Pancreas (tissue), 10 donors: ENCODE measurements around the gene HSF5. TPM values are rescaled to one million over a fixed set of nuclear protein-coding genes. Genes with fewer than 3 reads are reported as not detected.
A peak's percentile ranks its signal among the peaks of the same experiment; 100 is the strongest.

ENCODE experiments used
- ATAC-seq, 4 donors: fragments of 200-7000 bp; cut with Tn5 transposase; one replicate each; pipeline versions ENCODE4 v1.8.0 to v1.9.1; 2020; ENCODE audit warnings: mild to moderate bottlenecking in 4 of 4, moderate library complexity in 4 of 4
- DNase-seq, 6 donors: peaks; one replicate each; pipeline ENCODE4 v3.0.0-alpha.2; 2020
- FAIRE-seq: peaks from 2 replicates; lab custom pipeline; 2012; peaks lifted over from hg19 to GRCh38; lab: Jason Lieb, UNC
- H3K27ac ChIP-seq, 4 donors: fragments of 200-600 bp; sonication (generic); 1 replicate in 3 of 4; 2 replicates in 1 of 4; pipeline versions ENCODE4 v1.5.0 to v1.8.0; 2020
- H3K27me3 ChIP-seq, 4 donors: fragments of 200-600 bp; one replicate each; pipeline ENCODE4 v1.8.0; 2021
- H3K36me3 ChIP-seq, 3 donors: fragments of 200-600 bp; sonication (generic) in 1 of 3; one replicate each; pipeline versions ENCODE4 v1.5.0 to v1.8.0; 2020 to 2021
- H3K4me1 ChIP-seq, 3 donors: fragments of 200-600 bp; one replicate each; pipeline ENCODE4 v1.8.0; 2021
- H3K4me3 ChIP-seq, 4 donors: fragments of 200-600 bp; sonication (generic) in 2 of 4; one replicate each; pipeline versions ENCODE4 v1.5.0 to v1.8.0; 2020 to 2021
- H3K9me3 ChIP-seq, 4 donors: fragments of 200-600 bp; one replicate each; pipeline ENCODE4 v1.8.0; 2021
- WGBS, 2 donors: extraction: QIAGEN DNeasy Blood & Tissue Kit; methylation state at CpG; one replicate each; pipeline ENCODE4 v1.1.7; 2013; 5-methylcytosine and 5-hydroxymethylcytosine counted together
- intact Hi-C, 3 donors: fragments of 100-400 bp; cut with DNase I; formaldehyde crosslinking; loops; one replicate each; pipeline versions ENCODE4 v1.11.1 to v1.14.2; 2022
- polyA plus RNA-seq, 2 donors: library from polyadenylated mRNA; stranded (reverse); fragments of 200-250 nt; gene quantifications; one replicate each; pipeline ENCODE4 v1.2.3, GENCODE V29; 2013
- total RNA-seq, 6 donors: library from RNA; stranded (reverse); fragmentation: NEBNext Ultra II Directional in 4 of 6; extraction: Animal tissue kit (Norgen Biotek cat#: 25700) in 4 of 6; gene quantifications; one replicate each; pipeline versions ENCODE4 v1.2.1 to v1.2.4, GENCODE V29; 2021 to 2023
- TF ChIP-seq, protein P1 (sequence below), 4 donors: fragments of 200-600 bp; sonication (generic) in 3 of 4; IDR thresholded peaks; one replicate each; pipeline versions ENCODE4 v1.5.0 to v1.8.0; 2021; ENCODE audit warnings: antibody characterized with exemption in 4 of 4
- donor health status: healthy with polysubstance abuse.
- donor health status: DM: no; HTN: no; CAD: no; lungs with moderate emphysema.
- donor health status: DM: no; HTN: no; CAD: no.
- donor health status: control.
- donor health status: control.
- donor health status: Bipolar disorder and iron deficiency.
- donor health status: DM: yes; HTN: yes; CAD: no.
- donor health status: DM: no; HTN: no; CAD: no.
- donor health status: DM: no; HTN: no; CAD: no.
- donor health status: DM: yes; HTN: yes; CAD: no.

Gene HSF5
- total RNA-seq (under 1 TPM in 1 of 6 donors, not detected in 5; 0.04 TPM), polyA plus RNA-seq (not detected)

DNA sequence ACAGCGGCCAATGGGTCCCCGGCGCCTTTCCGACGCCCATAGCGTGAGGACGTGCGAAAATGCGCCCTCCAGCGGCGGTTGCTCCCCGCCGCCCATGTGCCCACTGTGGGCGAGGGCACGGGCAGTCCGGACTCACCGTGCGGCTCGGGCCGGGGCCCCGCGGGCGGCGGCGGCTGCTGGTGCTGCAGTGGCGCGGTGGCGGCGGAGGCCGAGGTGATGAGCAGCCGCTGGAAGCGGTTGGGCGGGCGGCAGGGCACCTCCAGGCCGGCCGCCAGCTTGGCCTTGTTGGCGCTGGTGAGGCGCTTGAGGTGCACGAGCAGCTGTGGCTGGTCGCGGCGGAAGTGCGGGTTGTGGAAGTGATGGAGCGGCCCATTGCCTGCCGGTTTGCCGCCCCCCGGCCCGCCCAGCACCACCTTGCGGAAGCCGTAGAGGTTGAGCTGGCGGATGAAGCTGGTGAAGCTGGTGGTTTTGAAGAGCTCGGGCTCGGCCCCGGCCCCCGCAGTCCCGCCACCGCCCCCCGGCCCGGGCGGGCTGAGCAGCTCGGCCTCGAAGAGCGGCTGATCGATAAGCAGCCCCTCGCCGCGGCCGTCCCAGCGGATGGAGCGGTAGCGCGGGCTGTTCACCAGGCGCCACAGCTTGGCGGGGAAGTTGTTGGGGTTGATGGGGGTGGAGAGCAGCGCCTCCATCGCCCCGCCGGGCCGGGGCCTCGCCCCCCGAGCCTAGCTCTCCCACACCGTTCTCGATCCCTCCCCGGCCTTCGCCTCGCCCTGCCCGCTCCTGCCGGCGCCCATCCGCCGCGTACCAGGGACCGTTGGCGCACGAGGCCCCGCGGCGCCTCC is at the start of gene HSF5:
HSF5 (minus strand) TSS at position 820 of the 839 bp plus-strand sequence; CDS start at position 686, 134 bp downstream.
- Histone ChIP-seq H3K4me3 (peak within 1 kb of the TSS in 1 of 4 donors; percentile 8), H3K4me1 (no peaks in the 10 kb centered on the region), H3K27me3 (no peaks in the 10 kb centered on the region), H3K9me3 (no peaks in the 10 kb centered on the region), H3K36me3 (peaks cover 0 to 28% (median 8%) of the 10 kb centered on the region in 3 donors), H3K27ac (no peak within 1 kb of the TSS)
- DNase-seq (peak in 1 of 6 donors; percentile 73), FAIRE-seq (no peak), ATAC-seq (peak in 3 of 4 donors; percentile 22 to 57 (median 35))
- TF ChIP-seq, protein P1, sequence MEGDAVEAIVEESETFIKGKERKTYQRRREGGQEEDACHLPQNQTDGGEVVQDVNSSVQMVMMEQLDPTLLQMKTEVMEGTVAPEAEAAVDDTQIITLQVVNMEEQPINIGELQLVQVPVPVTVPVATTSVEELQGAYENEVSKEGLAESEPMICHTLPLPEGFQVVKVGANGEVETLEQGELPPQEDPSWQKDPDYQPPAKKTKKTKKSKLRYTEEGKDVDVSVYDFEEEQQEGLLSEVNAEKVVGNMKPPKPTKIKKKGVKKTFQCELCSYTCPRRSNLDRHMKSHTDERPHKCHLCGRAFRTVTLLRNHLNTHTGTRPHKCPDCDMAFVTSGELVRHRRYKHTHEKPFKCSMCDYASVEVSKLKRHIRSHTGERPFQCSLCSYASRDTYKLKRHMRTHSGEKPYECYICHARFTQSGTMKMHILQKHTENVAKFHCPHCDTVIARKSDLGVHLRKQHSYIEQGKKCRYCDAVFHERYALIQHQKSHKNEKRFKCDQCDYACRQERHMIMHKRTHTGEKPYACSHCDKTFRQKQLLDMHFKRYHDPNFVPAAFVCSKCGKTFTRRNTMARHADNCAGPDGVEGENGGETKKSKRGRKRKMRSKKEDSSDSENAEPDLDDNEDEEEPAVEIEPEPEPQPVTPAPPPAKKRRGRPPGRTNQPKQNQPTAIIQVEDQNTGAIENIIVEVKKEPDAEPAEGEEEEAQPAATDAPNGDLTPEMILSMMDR (IDR thresholded peaks at IDR 0.05), result no peak
- 73 to 78% methylated on average over 89 to 98 of the region's 98 CpGs for WGBS, 2 donors
- intact Hi-C loops, result no loop called here

DNA sequence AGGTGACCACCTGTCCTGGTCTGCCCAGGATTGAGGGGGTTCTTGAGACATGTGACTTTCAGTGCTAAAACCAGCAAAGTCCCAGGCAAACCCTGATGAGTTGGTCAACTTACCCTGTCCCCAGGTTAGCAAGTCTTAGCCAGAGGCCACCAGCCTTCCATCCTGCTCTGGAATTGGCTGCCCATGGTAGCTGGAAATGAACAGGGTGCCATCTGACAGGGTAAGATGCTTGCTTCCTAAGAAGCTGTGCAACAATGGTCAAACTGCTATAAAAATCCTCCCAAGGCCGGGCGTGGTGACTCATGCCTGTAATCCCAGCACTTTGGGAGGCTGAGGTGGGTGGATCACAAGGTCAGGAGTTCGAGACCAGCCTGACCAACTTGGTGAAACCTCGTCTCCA is 49.1 kb upstream of the HSF5 start:
- ATAC-seq (no peak), FAIRE-seq (no peak), DNase-seq (no peak)
- no peak overlapping the region for H3K4me3 ChIP-seq
- no peaks in the 10 kb centered on the region for H3K27me3 ChIP-seq
- H3K4me1 ChIP-seq, result no peaks in the 10 kb centered on the region
- H3K9me3 ChIP-seq, result no peaks in the 10 kb centered on the region
- no peaks in the 10 kb centered on the region for H3K36me3 ChIP-seq
- TF ChIP-seq, protein P1 (IDR thresholded peaks at IDR 0.05), result no peak
- 81 to 92% methylated on average over 4 of the region's 4 CpGs for WGBS, 2 donors
- intact Hi-C loops, result no loop called here
- H3K27ac ChIP-seq, result no peak overlapping the region

DNA sequence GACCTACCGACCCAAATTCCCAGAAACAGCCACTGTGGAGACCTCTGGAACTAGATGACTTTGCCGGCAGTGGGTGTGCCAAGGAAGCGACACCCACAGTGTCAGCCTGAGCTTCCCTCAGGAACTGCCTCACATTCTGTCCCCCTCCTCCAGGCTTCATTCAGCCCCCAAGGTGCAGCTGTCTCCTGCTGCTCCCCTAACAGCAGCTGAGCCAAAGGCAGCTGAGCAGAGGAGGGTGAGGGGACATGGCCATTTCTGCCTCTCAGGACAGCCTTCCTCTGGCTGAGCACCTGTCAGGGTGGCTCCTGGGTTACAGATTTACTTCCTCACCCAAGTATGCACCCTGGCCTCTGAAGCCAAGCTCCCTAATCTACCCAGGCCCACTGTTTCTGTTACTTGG is 48.3 kb upstream of the HSF5 start:
- Histone ChIP-seq H3K27me3 (no peaks in the 10 kb centered on the region), H3K27ac (no peak overlapping the region), H3K9me3 (no peaks in the 10 kb centered on the region), H3K36me3 (no peaks in the 10 kb centered on the region), H3K4me3 (no peak overlapping the region), H3K4me1 (no peaks in the 10 kb centered on the region)
- DNase-seq (no peak), ATAC-seq (no peak), FAIRE-seq (no peak)
- TF ChIP-seq, protein P1 (IDR thresholded peaks at IDR 0.05), result no peak
- intact Hi-C loops, result no loop called here
- WGBS, 2 donors, result 86 to 94% methylated on average over 3 of the region's 3 CpGs

DNA sequence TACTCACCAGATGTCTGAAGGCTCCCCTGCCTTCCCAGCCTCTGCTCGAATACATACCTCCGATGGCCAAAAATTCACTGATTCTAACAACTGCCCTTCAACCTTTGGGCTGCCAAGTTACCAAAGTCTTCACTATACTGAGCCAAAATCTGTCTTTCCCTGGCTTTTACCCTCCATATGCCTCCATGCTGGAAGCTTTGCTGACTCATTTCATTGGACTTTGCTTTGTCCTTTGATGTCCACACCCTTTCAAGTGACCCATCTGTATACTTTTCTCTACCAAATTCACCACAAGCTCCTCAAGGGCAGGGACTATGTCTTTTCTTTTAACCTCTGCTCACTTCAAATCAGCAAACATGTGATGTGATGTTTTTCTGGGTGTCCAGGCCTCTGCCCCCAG is 47.2 kb upstream of the HSF5 start:
- Histone ChIP-seq H3K36me3 (no peaks in the 10 kb centered on the region), H3K4me1 (no peaks in the 10 kb centered on the region), H3K9me3 (no peaks in the 10 kb centered on the region), H3K27ac (no peak overlapping the region), H3K27me3 (no peaks in the 10 kb centered on the region), H3K4me3 (no peak overlapping the region)
- ATAC-seq, result no peak
- 86 to 90% methylated on average over 2 of the region's 2 CpGs for WGBS, 2 donors
- DNase-seq, result no peak
- FAIRE-seq, result no peak
- intact Hi-C loops, result no loop called here
- TF ChIP-seq, protein P1 (IDR thresholded peaks at IDR 0.05), result no peak

GRCh38 chr17:58534901-58535421 is 46.8 kb upstream of the HSF5 start:
- ATAC-seq (peak in 1 of 4 donors; percentile 17), FAIRE-seq (no peak), DNase-seq (no peak)
- H3K27ac ChIP-seq, result no peak overlapping the region
- WGBS, 2 donors, result 87% methylated on average over 4 of the region's 4 CpGs
- H3K9me3 ChIP-seq, result no peaks in the 10 kb centered on the region
- no peaks in the 10 kb centered on the region for H3K27me3 ChIP-seq
- TF ChIP-seq, protein P1 (IDR thresholded peaks at IDR 0.05), result no peak
- no peaks in the 10 kb centered on the region for H3K4me1 ChIP-seq
- intact Hi-C loops, result no loop called here
- H3K36me3 ChIP-seq, result no peaks in the 10 kb centered on the region
- H3K4me3 ChIP-seq, result no peak overlapping the region
